ENCODE data around the gene LRRTM3.

GRCh38 chr10:66943590-66943989 is 17.8 kb downstream of the LRRTM3 start:
- no peak for TF ChIP-seq RFX5 (IDR thresholded peaks at IDR 0.05)
- TF ChIP-seq, protein P1, sequence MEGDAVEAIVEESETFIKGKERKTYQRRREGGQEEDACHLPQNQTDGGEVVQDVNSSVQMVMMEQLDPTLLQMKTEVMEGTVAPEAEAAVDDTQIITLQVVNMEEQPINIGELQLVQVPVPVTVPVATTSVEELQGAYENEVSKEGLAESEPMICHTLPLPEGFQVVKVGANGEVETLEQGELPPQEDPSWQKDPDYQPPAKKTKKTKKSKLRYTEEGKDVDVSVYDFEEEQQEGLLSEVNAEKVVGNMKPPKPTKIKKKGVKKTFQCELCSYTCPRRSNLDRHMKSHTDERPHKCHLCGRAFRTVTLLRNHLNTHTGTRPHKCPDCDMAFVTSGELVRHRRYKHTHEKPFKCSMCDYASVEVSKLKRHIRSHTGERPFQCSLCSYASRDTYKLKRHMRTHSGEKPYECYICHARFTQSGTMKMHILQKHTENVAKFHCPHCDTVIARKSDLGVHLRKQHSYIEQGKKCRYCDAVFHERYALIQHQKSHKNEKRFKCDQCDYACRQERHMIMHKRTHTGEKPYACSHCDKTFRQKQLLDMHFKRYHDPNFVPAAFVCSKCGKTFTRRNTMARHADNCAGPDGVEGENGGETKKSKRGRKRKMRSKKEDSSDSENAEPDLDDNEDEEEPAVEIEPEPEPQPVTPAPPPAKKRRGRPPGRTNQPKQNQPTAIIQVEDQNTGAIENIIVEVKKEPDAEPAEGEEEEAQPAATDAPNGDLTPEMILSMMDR (IDR thresholded peaks at IDR 0.05): no peak
- TF ChIP-seq, protein P2, sequence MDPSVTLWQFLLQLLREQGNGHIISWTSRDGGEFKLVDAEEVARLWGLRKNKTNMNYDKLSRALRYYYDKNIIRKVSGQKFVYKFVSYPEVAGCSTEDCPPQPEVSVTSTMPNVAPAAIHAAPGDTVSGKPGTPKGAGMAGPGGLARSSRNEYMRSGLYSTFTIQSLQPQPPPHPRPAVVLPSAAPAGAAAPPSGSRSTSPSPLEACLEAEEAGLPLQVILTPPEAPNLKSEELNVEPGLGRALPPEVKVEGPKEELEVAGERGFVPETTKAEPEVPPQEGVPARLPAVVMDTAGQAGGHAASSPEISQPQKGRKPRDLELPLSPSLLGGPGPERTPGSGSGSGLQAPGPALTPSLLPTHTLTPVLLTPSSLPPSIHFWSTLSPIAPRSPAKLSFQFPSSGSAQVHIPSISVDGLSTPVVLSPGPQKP (IDR thresholded peaks at IDR 0.05; ENCODE audit: low read depth, low read length): no peak
- TF ChIP-seq CEBPB (IDR thresholded peaks at IDR 0.05): no peak
- no peak for TF ChIP-seq JUN (IDR thresholded peaks at IDR 0.05)
- no peak for TF ChIP-seq POLR2A (IDR thresholded peaks at IDR 0.05; ENCODE audit: low read length)
